Mesendoderm (in vitro differentiated cells): Measurements from ENCODE around the gene TANC1.

Source experiments
- DNase-seq: peaks from one replicate; pipeline ENCODE4 v3.0.0; 2013
- H2AK5ac ChIP-seq: 2 replicates; pipeline ENCODE4 v1.6.1; 2013; ENCODE audit warnings: low read length, inconsistent platforms
- H2BK120ac ChIP-seq: 2 replicates; pipeline ENCODE4 v1.6.1; 2013; ENCODE audit warnings: low read depth, mild to moderate bottlenecking, low read length, moderate library complexity, mixed read lengths
- H2BK15ac ChIP-seq: replicated peaks from 2 replicates; pipeline ENCODE4 v1.6.1; 2013; ENCODE audit warnings: low read depth, mild to moderate bottlenecking, moderate library complexity
- H2BK5ac ChIP-seq: 2 replicates; pipeline ENCODE4 v1.6.1; 2013; ENCODE audit warnings: low read length, inconsistent platforms
- H3K18ac ChIP-seq: 2 replicates; pipeline ENCODE4 v1.6.1; 2013; ENCODE audit warnings: mild to moderate bottlenecking, low read length, mixed read lengths
- H3K23ac ChIP-seq: one replicate; pipeline ENCODE4 v1.6.1; 2013; ENCODE audit warnings: low read length
- H3K27ac ChIP-seq: 2 replicates; pipeline ENCODE4 v1.5.1; 2013; ENCODE audit warnings: low read depth, mild to moderate bottlenecking, inconsistent platforms, low read length, moderate library complexity
- H3K27me3 ChIP-seq: 2 replicates; pipeline ENCODE4 v1.6.1; 2013; ENCODE audit warnings: low read length, control low read depth, mild to moderate bottlenecking, inconsistent platforms; ENCODE audit not compliant: insufficient read depth, poor library complexity
- H3K36me3 ChIP-seq: 2 replicates; pipeline ENCODE4 v1.6.1; 2013; ENCODE audit warnings: low read length, inconsistent platforms; ENCODE audit not compliant: control insufficient read depth, insufficient read depth
- H3K4ac ChIP-seq: one replicate; pipeline ENCODE4 v1.6.1; 2013; ENCODE audit warnings: low read depth, mild to moderate bottlenecking, low read length, moderate library complexity
- H3K4me1 ChIP-seq: 2 replicates; pipeline ENCODE4 v1.6.1; 2013; ENCODE audit warnings: low read depth, low read length, inconsistent platforms; ENCODE audit not compliant: control insufficient read depth
- H3K4me2 ChIP-seq: 2 replicates; pipeline ENCODE4 v1.6.1; 2013; ENCODE audit warnings: low read length
- H3K4me3 ChIP-seq: 2 replicates; pipeline ENCODE4 v1.5.1; 2013; ENCODE audit warnings: mild to moderate bottlenecking, low read length
- H3K56ac ChIP-seq: one replicate; pipeline ENCODE4 v1.6.1; 2013; ENCODE audit warnings: low read length
- H3K79me1 ChIP-seq: 2 replicates; pipeline ENCODE4 v1.6.1; 2013; ENCODE audit warnings: low read length, inconsistent platforms
- H3K79me2 ChIP-seq: 2 replicates; pipeline ENCODE4 v1.6.1; 2013; ENCODE audit warnings: mild to moderate bottlenecking, low read length; ENCODE audit not compliant: control insufficient read depth, insufficient read depth
- H3K9ac ChIP-seq: 2 replicates; pipeline ENCODE4 v1.6.1; 2013; ENCODE audit warnings: low read length, inconsistent platforms
- H4K5ac ChIP-seq: one replicate; pipeline ENCODE4 v1.6.1; 2013; ENCODE audit warnings: low read length
- H4K8ac ChIP-seq: one replicate; pipeline ENCODE4 v1.6.1; 2013; ENCODE audit warnings: low read depth, mild to moderate bottlenecking, control low read depth, low read length, moderate library complexity
- whole genome bisulfite sequencing: extraction: QIAGEN DNeasy Blood & Tissue Kit; methylation state at CpG from one replicate; pipeline ENCODE4 v1.1.7; 2013; ENCODE audit warnings: low lambda C conversion rate, missing lambda C conversion rate; ENCODE audit not compliant: insufficient coverage; ENCODE audit errors: extremely low coverage; 5-methylcytosine and 5-hydroxymethylcytosine counted together

TANC1 gene

DNA sequence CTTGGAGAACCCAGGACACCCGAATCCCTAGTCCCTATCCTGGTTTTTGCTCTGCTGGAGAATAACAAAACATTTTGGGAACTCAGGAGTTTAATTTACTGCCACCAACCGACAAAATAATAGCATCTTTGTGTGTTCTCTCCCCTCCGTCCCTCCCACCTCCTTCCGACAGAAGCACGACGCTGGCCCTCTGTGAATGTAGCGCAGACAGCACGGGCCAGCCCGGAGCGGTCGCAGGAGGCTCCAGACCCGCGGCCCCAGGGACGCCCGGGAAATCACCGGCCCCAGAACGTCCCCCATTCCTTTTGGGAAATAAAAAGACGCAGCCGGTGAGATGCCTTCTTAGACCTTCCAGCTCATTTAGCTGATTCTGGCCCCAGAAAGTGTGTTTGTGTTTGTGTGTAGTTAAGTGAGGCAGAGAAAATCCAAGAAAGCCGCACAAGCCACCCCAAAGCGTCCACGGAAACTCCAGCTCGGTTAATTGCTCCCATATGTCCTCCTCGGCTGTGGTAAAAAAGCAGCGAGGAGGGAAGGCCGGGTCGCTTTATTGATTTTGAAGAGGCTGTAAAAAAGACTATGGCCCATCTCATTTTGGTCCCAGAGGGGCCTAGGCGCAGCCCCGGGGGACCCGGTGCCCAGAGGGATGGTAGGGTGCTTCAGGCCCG, 577 bp upstream of the TANC1 start:
- no CpG with 5 or more reads among the region's 31 CpGs for WGBS
- H2AK5ac ChIP-seq, result no peak overlapping the region
- peak overlapping the region; percentile 32 for H3K4me3 ChIP-seq
- peak overlapping the region; percentile 77 for H3K9ac ChIP-seq
- peak overlapping the region; percentile 82 for H3K56ac ChIP-seq
- H3K23ac ChIP-seq, result no peak overlapping the region
- peak overlapping the region; percentile 91 for H3K27ac ChIP-seq
- H2BK5ac ChIP-seq, result no peak overlapping the region
- H3K79me2 ChIP-seq, result no peaks in the 10 kb centered on the region
- peak; percentile 79 for DNase-seq
- H3K18ac ChIP-seq, result peak overlapping the region; percentile 95
- H3K4ac ChIP-seq, result no peak overlapping the region
- H2BK15ac ChIP-seq, result no peak overlapping the region
- no peak overlapping the region for H4K8ac ChIP-seq
- no peak overlapping the region for H2BK120ac ChIP-seq
- no peak overlapping the region for H4K5ac ChIP-seq
- no peaks in the 10 kb centered on the region for H3K79me1 ChIP-seq
- H3K4me1 ChIP-seq, result no peaks in the 10 kb centered on the region
- peak overlapping the region; percentile 73 for H3K4me2 ChIP-seq
- H3K36me3 ChIP-seq, result no peaks in the 10 kb centered on the region
- no peaks in the 10 kb centered on the region for H3K27me3 ChIP-seq

GRCh38 chr2:158969162-158969714, 798 bp downstream of the TANC1 start:
- H3K4ac ChIP-seq, result no peak overlapping the region
- H3K27me3 ChIP-seq, result no peaks in the 10 kb centered on the region
- no peaks in the 10 kb centered on the region for H3K79me2 ChIP-seq
- H4K8ac ChIP-seq, result no peak overlapping the region
- no peak overlapping the region for H2BK5ac ChIP-seq
- no peak overlapping the region for H2AK5ac ChIP-seq
- peak overlapping the region; percentile 82 for H3K18ac ChIP-seq
- no peak overlapping the region for H2BK15ac ChIP-seq
- peaks cover 2% of the 10 kb centered on the region for H3K79me1 ChIP-seq
- DNase-seq, result no peak
- H4K5ac ChIP-seq, result no peak overlapping the region
- peak overlapping the region; percentile 89 for H3K56ac ChIP-seq
- H3K23ac ChIP-seq, result peak overlapping the region; percentile 59
- H2BK120ac ChIP-seq, result no peak overlapping the region
- peak overlapping the region; percentile 75 for H3K9ac ChIP-seq
- peak overlapping the region; percentile 64 for H3K4me3 ChIP-seq
- H3K27ac ChIP-seq, result peak overlapping the region; percentile 92
- no peaks in the 10 kb centered on the region for H3K4me1 ChIP-seq
- H3K36me3 ChIP-seq, result no peaks in the 10 kb centered on the region
- WGBS, result no CpG with 5 or more reads among the region's 36 CpGs
- H3K4me2 ChIP-seq, result peak overlapping the region; percentile 93

- H3K4me3 ChIP-seq, result peak overlapping the region; percentile 64
- no peaks in the 10 kb centered on the region for H3K79me2 ChIP-seq
- DNase-seq, result peak; percentile 63
- peak overlapping the region; percentile 75 for H3K9ac ChIP-seq
- no peak overlapping the region for H3K27ac ChIP-seq
- no peak overlapping the region for H2BK120ac ChIP-seq
- no peak overlapping the region for H3K4ac ChIP-seq
- no peaks in the 10 kb centered on the region for H3K4me1 ChIP-seq
- peaks cover 2% of the 10 kb centered on the region for H3K79me1 ChIP-seq
- no peak overlapping the region for H4K5ac ChIP-seq
- no peaks in the 10 kb centered on the region for H3K27me3 ChIP-seq
- peak overlapping the region; percentile 89 for H3K56ac ChIP-seq
- no peak overlapping the region for H2BK5ac ChIP-seq
- no peak overlapping the region for H4K8ac ChIP-seq
- no peak overlapping the region for H2AK5ac ChIP-seq
- H3K36me3 ChIP-seq, result no peaks in the 10 kb centered on the region
- H3K4me2 ChIP-seq, result peak overlapping the region; percentile 93
- peak overlapping the region; percentile 59 for H3K23ac ChIP-seq
- H2BK15ac ChIP-seq, result no peak overlapping the region
- WGBS, result no CpG with 5 or more reads among the region's 25 CpGs
- H3K18ac ChIP-seq, result peak overlapping the region; percentile 82
Measured at GRCh38 chr2:158969715-158970240, 1.3 kb downstream of the TANC1 start.

GRCh38 chr2:158970241-158970751, 1.9 kb downstream of the TANC1 start:
- H3K4me1 ChIP-seq, result no peaks in the 10 kb centered on the region
- peaks cover 2% of the 10 kb centered on the region for H3K79me1 ChIP-seq
- H3K27ac ChIP-seq, result no peak overlapping the region
- no peak overlapping the region for H2AK5ac ChIP-seq
- no peaks in the 10 kb centered on the region for H3K27me3 ChIP-seq
- no peak overlapping the region for H2BK120ac ChIP-seq
- no peaks in the 10 kb centered on the region for H3K79me2 ChIP-seq
- peak overlapping the region; percentile 93 for H3K4me2 ChIP-seq
- H4K8ac ChIP-seq, result no peak overlapping the region
- H3K36me3 ChIP-seq, result no peaks in the 10 kb centered on the region
- H3K4ac ChIP-seq, result no peak overlapping the region
- WGBS, result no CpG with 5 or more reads among the region's 3 CpGs
- H3K23ac ChIP-seq, result no peak overlapping the region
- H4K5ac ChIP-seq, result no peak overlapping the region
- no peak overlapping the region for H2BK15ac ChIP-seq
- H2BK5ac ChIP-seq, result no peak overlapping the region
- peak overlapping the region; percentile 51 for H3K56ac ChIP-seq
- H3K9ac ChIP-seq, result peak overlapping the region; percentile 75
- DNase-seq, result peak; percentile 48
- peak overlapping the region; percentile 64 for H3K4me3 ChIP-seq
- H3K18ac ChIP-seq, result no peak overlapping the region

- H2AK5ac ChIP-seq, result no peak overlapping the region
- H3K27ac ChIP-seq, result no peak overlapping the region
- peaks cover under 1% of the 10 kb centered on the region for H3K4me1 ChIP-seq
- no CpG with 5 or more reads among the region's 8 CpGs for WGBS
- no peak overlapping the region for H3K9ac ChIP-seq
- no peak overlapping the region for H3K4me3 ChIP-seq
- no peaks in the 10 kb centered on the region for H3K27me3 ChIP-seq
- H4K5ac ChIP-seq, result no peak overlapping the region
- no peak overlapping the region for H3K23ac ChIP-seq
- H3K4me2 ChIP-seq, result no peak overlapping the region
- no peak overlapping the region for H3K4ac ChIP-seq
- no peaks in the 10 kb centered on the region for H3K79me2 ChIP-seq
- H4K8ac ChIP-seq, result no peak overlapping the region
- no peak overlapping the region for H2BK5ac ChIP-seq
- H3K18ac ChIP-seq, result no peak overlapping the region
- H2BK120ac ChIP-seq, result no peak overlapping the region
- no peak for DNase-seq
- no peaks in the 10 kb centered on the region for H3K36me3 ChIP-seq
- H3K79me1 ChIP-seq, result peaks cover 2% of the 10 kb centered on the region
- H2BK15ac ChIP-seq, result no peak overlapping the region
- H3K56ac ChIP-seq, result no peak overlapping the region
Measured at GRCh38 chr2:158973116-158973956, 4.9 kb downstream of the TANC1 start.
